Astrocyte (in vitro differentiated cells and primary cell): ENCODE results near the gene ABL2.

Experiments used
- EZH2 ChIP-seq: IDR thresholded peaks from 2 replicates; pipeline ENCODE4 v1.6.1; 2012; ENCODE audit warnings: mild to moderate bottlenecking, low read length, inconsistent platforms; ENCODE audit not compliant: insufficient read depth
- TF ChIP-seq, protein P1 (sequence below): IDR thresholded peaks from 2 replicates; pipeline ENCODE4 v1.5.1; 2011; ENCODE audit warnings: low read depth, mild to moderate bottlenecking, inconsistent platforms, low read length, moderate library complexity; ENCODE audit not compliant: insufficient read depth

DNA sequence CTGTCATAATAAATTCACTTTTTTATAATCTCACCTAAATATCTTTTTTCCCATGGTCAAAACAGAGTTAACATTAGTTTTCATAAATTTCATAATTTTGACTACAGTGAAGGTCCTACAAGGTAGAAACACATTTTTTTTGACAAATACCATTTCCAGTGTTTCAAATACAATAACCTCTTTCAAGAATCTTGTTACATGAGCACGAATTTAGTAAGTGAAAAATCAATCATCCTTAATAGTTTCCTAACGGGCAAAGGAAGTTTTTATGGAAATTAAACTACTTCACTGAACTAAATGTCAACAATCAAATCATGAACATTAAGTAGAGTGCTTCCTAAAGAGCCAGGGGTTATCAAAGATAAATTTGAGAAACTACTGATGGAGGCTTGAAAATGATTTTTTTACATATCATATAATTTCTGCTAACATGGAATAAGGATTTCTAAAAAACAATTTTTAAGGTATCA, 35.4 kb downstream of the ABL2 start:
- TF ChIP-seq, protein P1, sequence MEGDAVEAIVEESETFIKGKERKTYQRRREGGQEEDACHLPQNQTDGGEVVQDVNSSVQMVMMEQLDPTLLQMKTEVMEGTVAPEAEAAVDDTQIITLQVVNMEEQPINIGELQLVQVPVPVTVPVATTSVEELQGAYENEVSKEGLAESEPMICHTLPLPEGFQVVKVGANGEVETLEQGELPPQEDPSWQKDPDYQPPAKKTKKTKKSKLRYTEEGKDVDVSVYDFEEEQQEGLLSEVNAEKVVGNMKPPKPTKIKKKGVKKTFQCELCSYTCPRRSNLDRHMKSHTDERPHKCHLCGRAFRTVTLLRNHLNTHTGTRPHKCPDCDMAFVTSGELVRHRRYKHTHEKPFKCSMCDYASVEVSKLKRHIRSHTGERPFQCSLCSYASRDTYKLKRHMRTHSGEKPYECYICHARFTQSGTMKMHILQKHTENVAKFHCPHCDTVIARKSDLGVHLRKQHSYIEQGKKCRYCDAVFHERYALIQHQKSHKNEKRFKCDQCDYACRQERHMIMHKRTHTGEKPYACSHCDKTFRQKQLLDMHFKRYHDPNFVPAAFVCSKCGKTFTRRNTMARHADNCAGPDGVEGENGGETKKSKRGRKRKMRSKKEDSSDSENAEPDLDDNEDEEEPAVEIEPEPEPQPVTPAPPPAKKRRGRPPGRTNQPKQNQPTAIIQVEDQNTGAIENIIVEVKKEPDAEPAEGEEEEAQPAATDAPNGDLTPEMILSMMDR: no peak
- no peak for TF ChIP-seq EZH2
